Stimulated activated CD4-positive, alpha-beta T cell treated with anti-CD3 and anti-CD28 coated beads, Interleukin-1b, Interleukin-23, amount 100 ng/mL, for 4 hours (primary cell): Measurements from ENCODE around the gene PPP4R4.
"Not testable (repeated sequence)": the region's sequence is repeated elsewhere in the genome, so short reads cannot be mapped to it uniquely, and the experiment has no call there.

ENCODE experiments used
- DNase-seq, 2 donors: peaks; one replicate each; pipeline ENCODE4 v3.0.0-alpha.2; 2020; ENCODE audit warnings: low read depth in 2 of 2

The PPP4R4 gene

GRCh38 chr14:94269156-94269555, 95.0 kb downstream of the PPP4R4 start:
- DNase-seq: no peak

- not testable (repeated sequence) for DNase-seq
Observed at GRCh38 chr14:94276898-94277561, 102.9 kb downstream of the PPP4R4 start.

- no peak for DNase-seq
Observed at GRCh38 chr14:94278731-94279130, 104.6 kb downstream of the PPP4R4 start.

GRCh38 chr14:94282991-94283723, 109.0 kb downstream of the PPP4R4 start:
- DNase-seq: no peak

GRCh38 chr14:94284221-94284620, 110.1 kb downstream of the PPP4R4 start:
- no peak for DNase-seq

GRCh38 chr14:94285158-94285557, 111.0 kb downstream of the PPP4R4 start:
- no peak for DNase-seq

- DNase-seq: no peak
Observed at GRCh38 chr14:94288610-94289465, 114.7 kb downstream of the PPP4R4 start.

GRCh38 chr14:94290197-94290596, 116.1 kb downstream of the PPP4R4 start:
- no peak for DNase-seq

GRCh38 chr14:94291159-94291905, 117.2 kb downstream of the PPP4R4 start:
- DNase-seq: no peak

GRCh38 chr14:94291906-94292525, 117.9 kb downstream of the PPP4R4 start:
- DNase-seq: no peak

GRCh38 chr14:94292526-94292871, 118.4 kb downstream of the PPP4R4 start:
- no peak for DNase-seq

GRCh38 chr14:94292872-94293577, 118.9 kb downstream of the PPP4R4 start, which contains the start of gene SERPINA10:
Gene SERPINA10, minus strand, starts transcription at chr14:94293268. Its CDS starts 2,675 bp downstream, at chr14:94290593.
- no peak for DNase-seq

- DNase-seq: no peak
Observed at GRCh38 chr14:94293578-94293924, 119.4 kb downstream of the PPP4R4 start.

GRCh38 chr14:94295360-94296180, 121.4 kb downstream of the PPP4R4 start:
- no peak for DNase-seq

- DNase-seq: not testable (repeated sequence)
Observed at GRCh38 chr14:94296181-94296545, 122.0 kb downstream of the PPP4R4 start.

GRCh38 chr14:94298130-94298529, 124.0 kb downstream of the PPP4R4 start:
- no peak for DNase-seq

GRCh38 chr14:94303111-94303510, 129.0 kb downstream of the PPP4R4 start:
- no peak for DNase-seq

- no peak for DNase-seq
Observed at GRCh38 chr14:94304243-94304642, 130.1 kb downstream of the PPP4R4 start.

- DNase-seq: no peak
Observed at GRCh38 chr14:94305620-94306019, 131.5 kb downstream of the PPP4R4 start.
